NCI-H1930 (cell line): ENCODE measurements around the gene STPG2.
"Not testable (repeated sequence)": the region's sequence is repeated elsewhere in the genome, so short reads cannot be mapped to it uniquely, and the experiment has no call there.

ENCODE experiments used
- DNase-seq, 2 experiments: peaks; one replicate each; lab custom pipeline; 2025; lab: John Stamatoyannopoulos, UW

Gene STPG2

DNA sequence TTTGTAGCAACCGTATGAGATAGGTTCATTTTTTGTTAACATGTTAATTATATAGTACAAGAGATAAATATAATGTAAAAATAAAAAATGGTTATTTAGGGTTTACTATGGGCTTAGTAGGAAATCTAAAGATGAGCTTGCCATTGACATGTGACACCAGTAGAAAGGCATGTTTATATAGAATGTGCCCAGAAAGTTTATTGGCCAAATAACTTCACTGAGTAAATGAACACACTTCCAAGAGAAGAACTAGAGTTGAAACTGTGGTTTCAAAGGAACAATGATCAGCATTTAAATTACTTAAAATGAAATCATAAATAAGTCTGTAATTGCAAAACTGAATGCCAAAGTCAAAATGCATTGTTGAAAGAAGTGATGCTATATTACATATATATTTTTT, 503.3 kb downstream of the STPG2 start:
- DNase-seq, result no peak

DNA sequence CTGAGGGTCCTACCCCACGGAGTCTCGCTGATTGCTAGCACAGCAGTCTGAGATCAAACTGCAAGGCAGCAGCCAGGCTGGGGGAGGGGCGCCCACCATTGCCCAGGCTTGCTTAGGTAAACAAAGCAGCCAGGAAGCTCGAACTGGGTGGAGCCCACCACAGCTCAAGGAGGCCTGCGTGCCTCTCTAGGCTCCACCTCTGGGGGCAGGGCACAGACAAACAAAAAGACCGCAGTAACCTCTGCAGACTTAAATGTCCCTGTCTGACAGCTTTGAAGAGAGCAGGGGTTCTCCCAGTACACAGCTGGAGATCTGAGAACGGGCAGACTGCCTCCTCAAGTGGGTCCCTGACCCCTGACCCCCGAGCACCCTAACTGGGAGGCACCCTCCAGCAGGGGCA, 509.4 kb downstream of the STPG2 start:
- not testable (repeated sequence) for DNase-seq

DNA sequence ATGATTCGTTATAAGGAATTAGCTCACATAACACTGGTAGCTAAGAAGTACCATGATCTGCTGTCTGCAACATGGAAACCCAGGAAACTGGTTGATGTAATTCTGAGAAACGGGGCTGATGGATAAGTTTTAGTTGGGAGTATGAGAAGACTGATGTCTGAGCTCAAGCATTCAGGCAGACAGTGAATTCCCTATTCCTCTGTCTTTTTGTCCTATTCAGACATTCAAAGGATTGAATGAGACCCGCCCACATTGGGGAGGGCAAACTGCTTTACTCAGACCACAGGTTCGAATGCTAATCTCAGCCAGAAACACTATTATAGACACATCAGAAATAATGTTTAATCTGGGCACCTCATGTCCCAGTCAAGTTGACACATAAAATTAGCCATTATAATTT, 515.5 kb downstream of the STPG2 start:
- DNase-seq, result no peak

DNA sequence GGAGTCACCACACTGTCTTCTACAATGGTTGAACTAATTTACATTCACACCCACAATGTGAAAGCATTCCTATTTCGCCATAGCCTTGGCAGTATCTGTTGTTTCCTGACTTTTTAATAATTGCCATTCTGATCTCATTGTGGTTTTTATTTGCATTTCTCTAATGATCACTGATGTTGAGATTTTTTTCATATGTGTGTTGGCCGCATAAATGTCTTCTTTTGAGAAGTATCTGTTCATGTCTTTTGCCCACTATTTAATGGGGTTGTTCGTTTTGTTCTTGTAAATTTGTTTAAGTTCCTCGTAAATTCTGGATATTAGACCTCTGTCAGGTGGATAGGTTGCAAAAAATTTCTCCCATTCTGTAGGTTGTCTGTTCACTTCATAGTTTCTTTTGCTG, 519.1 kb downstream of the STPG2 start:
- no peak for DNase-seq

DNA sequence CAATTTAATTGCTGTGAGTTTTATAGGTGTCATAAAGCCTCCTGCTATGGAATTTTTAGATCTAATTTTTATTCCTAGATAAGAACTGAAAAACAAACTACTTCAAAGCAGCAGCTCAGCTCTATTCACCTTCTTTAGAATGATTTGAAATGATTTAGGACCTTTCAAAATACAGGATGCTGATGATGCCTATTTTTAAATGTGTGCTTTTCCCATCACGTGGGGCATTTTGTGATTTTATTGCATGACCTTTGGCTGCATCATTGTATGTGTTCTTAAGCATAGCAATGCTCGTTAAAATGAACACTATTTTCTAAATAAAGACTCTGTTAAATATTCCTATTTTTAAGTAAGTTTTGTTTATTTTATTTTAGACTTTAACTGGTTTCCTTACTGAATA, 537.3 kb downstream of the STPG2 start:
- DNase-seq, result no peak

DNA sequence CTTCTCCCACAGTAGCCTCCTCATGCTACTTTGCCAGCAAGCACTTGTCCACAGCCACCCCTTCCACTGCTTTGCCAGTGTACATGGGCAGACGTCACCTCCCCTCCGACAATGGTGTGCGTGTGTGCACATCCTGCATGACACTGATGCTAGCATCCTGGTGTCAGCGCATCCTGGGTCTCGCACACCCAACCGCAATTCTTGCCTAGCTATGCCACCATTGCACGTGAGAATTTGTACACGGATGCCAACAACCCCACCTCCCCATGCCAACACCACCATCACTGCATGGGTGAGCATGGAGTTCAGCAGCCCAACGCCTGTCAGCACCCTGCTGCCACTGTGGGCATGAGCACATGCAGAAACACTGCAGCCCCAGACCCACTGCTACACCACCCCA, 550.0 kb downstream of the STPG2 start:
- no peak for DNase-seq

DNA sequence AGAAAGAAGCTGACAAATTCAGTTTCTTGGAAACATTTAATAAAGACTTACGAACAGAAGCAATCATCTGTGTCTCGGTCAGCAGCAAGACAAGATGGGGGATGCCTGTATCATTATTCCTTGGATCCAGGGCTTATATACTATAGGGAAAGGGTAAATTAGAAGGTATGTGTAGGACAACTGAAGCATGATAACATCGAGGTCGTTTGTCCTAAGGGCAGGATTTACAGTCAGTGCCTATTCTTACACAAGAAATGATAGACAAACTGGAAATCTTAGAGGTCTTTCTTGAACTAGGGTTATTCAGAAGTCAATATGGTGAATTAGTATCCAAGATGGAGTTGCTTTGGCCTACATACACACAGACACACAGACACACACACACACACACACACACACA, 553.0 kb downstream of the STPG2 start:
- no peak for DNase-seq

DNA sequence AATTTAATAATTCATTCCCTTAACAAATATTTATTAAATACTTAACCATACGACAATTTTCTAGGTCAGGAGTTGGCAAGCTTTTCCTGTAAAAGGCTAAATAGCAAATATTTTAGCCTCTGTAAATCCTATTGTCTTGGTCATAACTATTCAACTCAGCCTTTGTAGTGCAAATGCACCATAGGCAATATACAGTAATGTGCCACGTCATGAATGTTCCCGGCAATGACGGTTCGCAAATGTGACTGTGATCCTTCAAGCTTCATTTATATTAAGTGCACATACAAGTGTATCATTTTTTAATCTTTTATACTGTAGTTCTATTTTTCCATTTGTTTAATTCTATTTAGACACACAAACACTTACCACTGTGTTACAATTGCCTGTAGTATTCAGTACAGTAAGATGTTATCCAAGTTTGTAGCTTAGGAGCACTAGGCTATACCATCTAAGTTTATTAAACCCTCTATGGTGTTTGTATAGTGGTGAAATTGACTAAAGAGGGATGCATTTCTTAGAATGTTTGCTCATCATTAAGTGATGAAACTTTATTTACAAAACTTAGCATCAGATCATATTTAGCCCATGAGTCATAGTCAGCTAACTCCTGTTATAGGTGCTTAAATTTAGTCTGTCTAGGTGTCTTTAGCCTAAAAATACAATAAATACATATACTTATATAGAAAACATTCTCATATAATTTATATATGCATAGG, 553.6 kb downstream of the STPG2 start:
- no peak for DNase-seq

DNA sequence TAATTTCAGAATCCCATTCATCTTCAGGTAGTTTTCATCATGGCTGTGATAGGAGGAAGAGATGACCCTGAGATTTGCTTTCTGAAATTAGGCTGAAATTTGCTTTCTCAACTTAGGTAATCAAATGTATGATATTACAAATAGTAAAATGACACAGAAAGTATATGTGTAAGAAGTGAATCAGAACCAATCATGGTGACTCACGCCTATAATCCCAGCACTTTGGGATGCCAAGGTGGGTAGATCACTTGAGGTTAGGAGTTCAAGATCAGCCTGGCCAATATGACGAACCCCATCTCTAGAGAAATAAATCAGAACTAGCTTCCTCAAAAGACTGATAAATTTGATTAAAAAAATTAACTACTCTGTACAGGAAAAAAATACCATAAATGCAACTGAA, 555.4 kb downstream of the STPG2 start:
- no peak for DNase-seq

DNA sequence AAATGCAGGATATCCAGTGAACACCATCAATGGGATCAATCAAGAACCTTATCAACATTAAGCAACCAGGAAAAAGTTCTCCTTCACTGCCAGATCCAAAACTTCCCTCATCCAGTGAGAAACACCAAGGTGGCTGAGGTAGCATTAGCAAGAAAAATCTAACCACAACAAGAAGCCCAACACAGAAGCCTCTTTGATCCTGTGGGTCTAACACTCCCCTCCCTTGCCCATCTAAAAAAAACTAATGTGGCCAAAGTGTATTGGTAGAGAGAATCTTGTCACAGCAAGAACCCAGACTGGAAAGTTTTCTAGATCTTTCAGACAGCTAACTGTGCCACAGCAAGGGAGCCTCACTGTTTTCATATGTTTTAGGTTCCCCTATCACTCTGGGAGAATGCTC, 558.0 kb downstream of the STPG2 start:
- no peak for DNase-seq

DNA sequence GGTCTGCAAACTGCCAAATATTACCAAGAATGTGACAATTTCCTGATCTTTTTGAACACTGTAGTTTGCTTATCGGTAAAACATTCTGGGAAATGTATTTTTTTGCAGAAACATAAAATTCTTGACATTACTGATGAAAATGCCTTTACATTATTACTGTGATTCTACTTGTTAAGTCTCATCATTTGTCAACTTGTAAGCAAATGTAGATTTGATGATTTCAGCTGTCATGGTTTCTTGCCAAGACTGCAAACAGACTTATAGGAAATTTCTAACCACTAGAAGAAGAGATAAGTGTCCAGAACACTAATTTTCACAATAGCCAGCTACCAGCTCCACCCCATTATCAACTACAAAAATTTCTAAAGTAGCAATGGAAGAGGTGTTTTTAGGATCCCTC, 560.4 kb downstream of the STPG2 start:
- no peak for DNase-seq

DNA sequence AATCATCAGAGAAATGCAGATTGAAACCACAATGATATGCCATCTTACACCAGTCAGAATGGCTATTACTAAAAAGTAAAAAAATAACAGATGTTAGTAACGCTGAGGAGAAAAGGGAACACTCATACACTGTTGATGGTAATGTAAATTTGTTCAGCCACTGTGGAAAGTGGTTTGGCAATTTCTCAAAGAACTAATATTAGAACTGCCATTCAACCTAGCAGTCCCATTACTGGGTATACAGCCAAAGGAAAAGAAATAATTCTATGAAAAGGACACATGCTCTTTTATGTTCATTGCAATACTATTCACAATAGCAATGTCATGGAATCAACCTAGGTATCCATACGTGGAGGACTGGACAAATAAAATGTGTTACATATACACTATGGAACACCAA, 566.3 kb downstream of the STPG2 start:
- peak; percentile 37 to 55 for DNase-seq

DNA sequence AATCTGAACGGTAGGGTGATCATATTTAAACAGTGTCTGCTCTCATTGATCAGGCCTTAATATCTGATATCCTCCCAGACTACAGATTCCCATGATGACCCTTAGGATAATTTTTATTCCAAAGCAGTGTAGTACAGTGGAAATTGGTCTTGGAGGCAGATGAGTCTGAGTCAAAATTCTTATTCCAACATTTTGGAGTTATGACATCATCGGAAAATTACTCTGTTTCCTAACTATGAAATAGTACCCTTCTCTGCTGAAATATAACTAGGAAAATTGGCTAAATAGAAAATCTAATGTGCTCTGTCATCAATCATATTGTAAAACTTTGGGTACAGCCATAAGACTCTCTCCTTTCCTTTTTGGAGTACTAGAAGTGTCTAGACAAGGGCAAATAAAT, 583.3 kb downstream of the STPG2 start:
- DNase-seq, result no peak

DNA sequence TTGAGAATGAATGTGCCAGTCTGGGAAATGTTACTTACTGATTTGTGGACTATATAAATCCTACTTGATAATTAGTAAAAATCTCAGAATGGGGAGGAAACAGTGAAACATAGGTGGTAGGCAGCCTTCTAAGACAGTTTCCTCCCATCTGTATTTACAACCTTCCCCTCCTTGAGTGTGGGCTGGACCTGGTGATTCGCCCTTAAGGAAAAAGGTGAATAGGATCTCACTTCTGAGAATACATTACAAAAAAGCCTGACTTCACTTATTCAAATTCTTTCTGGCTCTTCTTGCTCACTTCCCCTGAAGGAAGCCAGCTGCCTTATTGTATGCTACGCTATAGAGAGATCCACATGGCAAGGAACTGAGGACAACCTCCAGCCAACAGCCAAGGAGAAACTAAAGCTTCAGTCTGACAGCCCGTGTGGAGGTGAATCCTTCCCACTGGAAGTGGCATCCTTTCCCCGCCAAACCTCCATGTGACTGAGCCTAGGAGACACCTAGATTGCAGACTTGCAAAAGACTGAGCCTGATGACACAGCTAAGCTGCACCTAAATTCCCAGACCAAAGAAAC, 585.0 kb downstream of the STPG2 start:
- DNase-seq, result no peak

DNA sequence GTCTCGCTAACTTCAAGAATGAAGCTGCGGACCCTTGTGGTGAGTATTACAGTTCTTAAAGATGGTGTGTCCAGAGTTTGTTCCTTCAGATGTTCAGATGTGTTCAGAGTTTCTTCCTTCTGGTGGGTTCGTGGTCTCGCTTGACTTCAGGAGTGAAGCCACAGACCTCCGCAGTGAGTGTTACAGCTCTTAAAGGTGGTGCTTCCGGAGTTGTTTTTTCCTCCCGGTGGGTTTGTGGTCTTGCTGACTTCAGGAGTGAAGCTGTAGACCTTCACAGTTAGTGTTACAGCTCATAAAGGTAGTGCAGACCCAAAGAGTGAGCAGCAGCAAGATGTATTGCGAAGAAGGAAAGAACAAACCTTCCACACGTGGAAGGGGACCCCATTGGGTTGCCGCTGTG, 592.6 kb downstream of the STPG2 start:
- not testable (repeated sequence) for DNase-seq

DNA sequence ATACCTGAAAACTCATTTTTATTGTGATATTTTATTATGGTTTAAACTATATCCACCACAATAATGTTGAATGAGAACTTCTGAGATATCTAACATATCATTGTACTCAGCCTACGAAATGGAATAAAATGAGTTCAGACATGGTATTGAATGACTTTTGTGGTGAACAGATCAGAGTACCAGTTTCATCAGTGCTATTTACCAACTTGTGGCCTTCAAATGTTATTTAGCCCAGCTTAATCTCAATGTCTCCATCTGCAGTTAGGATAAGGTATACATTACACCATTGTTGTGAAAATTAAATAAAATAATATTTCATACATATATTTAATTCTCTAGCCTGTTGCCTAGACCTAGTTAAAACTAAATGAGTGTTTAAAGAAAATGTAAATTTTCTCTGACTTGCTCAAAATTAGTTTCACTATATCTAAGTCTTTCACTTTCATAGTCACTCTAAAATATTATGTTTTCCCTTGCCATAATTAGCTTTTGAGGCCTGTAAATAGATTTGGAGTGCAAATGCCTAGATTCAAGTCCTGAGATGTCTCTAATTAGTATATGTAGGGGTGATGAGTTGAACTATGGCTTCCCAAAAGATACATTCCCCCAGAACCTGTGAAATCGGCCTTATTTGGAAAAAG, 594.2 kb downstream of the STPG2 start:
- no peak for DNase-seq

DNA sequence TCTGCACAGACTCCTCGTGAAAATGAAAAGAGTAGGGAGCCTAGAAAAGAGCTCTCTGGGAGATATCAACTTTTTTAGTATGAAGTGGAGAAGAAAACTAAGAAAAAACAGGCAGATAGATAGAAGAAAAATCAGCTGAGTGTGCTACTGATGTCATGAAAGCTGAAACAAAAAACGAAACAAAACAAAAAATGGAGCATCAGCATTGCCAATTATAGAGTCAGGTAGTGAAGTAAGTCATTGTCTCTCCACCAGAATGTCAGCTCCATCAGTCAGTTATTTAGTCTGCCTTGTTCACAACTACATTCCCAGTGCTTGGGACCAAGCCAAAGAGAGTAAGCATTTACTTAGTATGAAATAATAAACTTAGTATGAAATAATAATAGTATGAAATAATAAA, 595.1 kb downstream of the STPG2 start:
- no peak for DNase-seq

DNA sequence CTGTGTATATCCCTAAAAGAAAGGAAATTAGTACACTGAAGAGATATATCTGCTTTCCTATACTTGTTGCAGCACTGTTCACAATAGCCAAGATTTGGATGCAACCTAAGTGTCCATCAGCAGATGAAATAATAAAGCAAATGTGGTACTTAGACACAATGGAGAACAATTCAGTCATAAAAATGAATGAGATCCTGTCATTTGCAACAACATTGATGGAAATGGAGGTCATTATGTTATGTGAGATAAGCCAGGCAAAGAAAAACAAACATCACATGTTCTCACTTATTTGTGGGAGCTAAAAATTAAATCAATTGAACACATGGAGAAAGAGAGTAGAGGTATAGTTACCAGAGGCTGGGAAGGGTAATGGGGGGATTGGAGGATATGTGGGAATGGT, 611.9 kb downstream of the STPG2 start:
- DNase-seq, result no peak

DNA sequence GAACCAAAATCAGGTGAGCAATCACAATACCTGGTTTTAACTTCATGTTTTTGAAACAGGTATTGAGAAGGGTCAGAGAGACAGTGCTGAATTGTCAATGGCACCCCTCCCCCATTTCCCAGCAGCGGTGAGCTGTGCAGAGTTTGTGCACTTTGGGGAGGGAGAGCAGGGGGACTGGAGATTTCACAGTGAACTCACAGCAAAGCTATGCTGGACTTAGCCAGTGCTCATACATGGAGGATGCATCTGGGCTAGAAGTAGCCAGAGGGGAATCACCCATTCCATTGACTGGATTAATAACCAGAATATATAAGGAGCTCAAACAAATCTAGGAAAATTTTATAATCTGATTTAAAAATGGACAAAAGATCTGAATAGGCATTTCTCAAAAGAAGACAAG, 612.6 kb downstream of the STPG2 start:
- DNase-seq, result no peak

DNA sequence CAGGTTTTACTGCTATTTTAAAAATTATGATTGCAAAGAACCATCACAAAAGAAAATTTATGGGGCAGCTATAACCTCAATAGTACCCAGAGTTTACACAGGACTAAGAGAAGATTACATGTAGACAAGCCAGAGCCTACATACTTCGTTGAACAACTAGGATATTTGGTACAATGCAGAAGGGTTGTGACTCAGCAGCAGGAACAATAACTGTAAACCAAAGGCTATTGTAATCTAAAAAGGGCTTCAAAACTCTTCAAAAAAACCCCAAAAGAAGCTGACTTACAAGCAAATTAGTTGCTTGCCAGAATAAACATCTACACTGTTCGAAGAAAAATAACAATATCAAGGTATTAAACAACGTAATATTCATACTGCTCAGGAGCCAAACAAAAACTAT, 618.0 kb downstream of the STPG2 start:
- no peak for DNase-seq

DNA sequence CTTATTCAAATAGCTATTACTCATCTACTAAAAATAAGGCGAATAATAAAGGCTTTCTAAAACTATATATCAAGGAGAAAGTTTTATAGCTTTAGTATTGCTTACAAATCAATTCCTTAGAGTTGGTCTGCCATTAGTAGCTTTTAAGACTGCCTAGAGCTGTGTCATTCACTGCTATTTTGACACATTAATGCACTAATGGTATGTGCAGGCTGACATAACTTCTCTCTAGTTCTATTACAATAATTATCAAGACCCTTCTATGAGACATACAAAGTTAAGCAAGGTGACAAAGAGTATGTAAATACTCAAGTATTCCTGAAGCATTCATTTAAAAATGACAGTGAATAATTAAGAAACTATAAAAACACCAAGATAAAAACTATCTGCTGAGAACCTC, 625.3 kb downstream of the STPG2 start:
- DNase-seq, result no peak

DNA sequence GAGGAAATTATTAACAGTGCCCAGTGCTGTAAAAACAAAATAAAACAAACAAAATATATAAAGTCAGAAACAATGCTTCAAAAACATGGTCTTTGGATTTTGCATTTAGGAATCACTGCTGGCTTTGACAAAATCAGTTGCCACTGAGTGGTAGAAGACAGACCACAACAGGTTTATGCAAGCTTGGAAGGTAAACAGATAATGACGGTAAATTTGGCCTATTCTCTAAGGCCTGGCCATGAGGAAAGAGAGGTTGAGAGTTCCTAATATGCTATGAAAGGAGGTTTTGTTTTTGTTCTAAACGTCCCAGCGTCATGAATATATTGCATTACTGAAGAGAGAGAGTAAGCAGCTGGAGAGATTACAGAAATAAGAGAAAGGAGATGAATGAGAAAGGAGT, 629.4 kb downstream of the STPG2 start:
- DNase-seq, result no peak
